Aorta (tissue), 5 donors: ENCODE results near the gene PXN. TPM values are rescaled to one million over a fixed set of nuclear protein-coding genes. Genes with fewer than 3 reads are reported as not detected.

ENCODE experiments used
- ATAC-seq: fragments of 200-7000 bp; cut with Tn5 transposase; one replicate; pipeline ENCODE4 v1.9.1; 2022; ENCODE audit warnings: moderate library complexity; ENCODE audit not compliant: low FRiP score
- DNase-seq, 2 donors: peaks; one replicate each; pipeline ENCODE4 v3.0.0-alpha.2; 2020
- H3K27ac ChIP-seq, 2 donors: one replicate each; pipeline ENCODE4 v1.5.1; 2013; ENCODE audit warnings: low read length in 2 of 2, mild to moderate bottlenecking in 2 of 2, moderate library complexity in 2 of 2, control low read depth in 1 of 2, inconsistent platforms in 1 of 2, low read depth in 1 of 2
- H3K27me3 ChIP-seq, 2 donors: one replicate each; pipeline ENCODE4 v1.6.1; 2013; ENCODE audit warnings: control low read depth in 1 of 2, low read length in 1 of 2, mild to moderate bottlenecking in 1 of 2, moderate library complexity in 1 of 2; ENCODE audit not compliant: insufficient read depth in 2 of 2, control insufficient read depth in 1 of 2
- H3K36me3 ChIP-seq, 2 donors: one replicate each; pipeline ENCODE4 v1.6.1; 2013; ENCODE audit warnings: control low read depth in 1 of 2, low read length in 1 of 2, mild to moderate bottlenecking in 1 of 2; ENCODE audit not compliant: insufficient read depth in 2 of 2, control insufficient read depth in 1 of 2
- H3K4me1 ChIP-seq, 2 donors: one replicate each; pipeline ENCODE4 v1.6.1; 2013; ENCODE audit warnings: low read length in 2 of 2, control low read depth in 1 of 2, mild to moderate bottlenecking in 1 of 2, moderate library complexity in 1 of 2; ENCODE audit not compliant: insufficient read depth in 2 of 2, control insufficient read depth in 1 of 2
- H3K4me3 ChIP-seq, 2 donors: one replicate each; pipeline ENCODE4 v1.5.1; 2013; ENCODE audit warnings: low read length in 2 of 2, control low read depth in 1 of 2, mild to moderate bottlenecking in 1 of 2
- H3K9me3 ChIP-seq: one replicate; pipeline ENCODE4 v1.6.1; 2013; ENCODE audit warnings: mild to moderate bottlenecking, low read length; ENCODE audit not compliant: control insufficient read depth
- WGBS, 2 donors: extraction: QIAGEN DNeasy Blood & Tissue Kit; methylation state at CpG; one replicate each; pipeline ENCODE4 v1.1.7; 2013; 5-methylcytosine and 5-hydroxymethylcytosine counted together
- intact Hi-C, 2 donors: fragments of 100-400 bp; cut with DNase I; formaldehyde crosslinking; loops; one replicate each; pipeline versions ENCODE4 v1.14.2 to v1.15.0; 2022
- polyA plus RNA-seq, 2 donors: library from polyadenylated mRNA; stranded (reverse); fragments of 200-250 nt; gene quantifications; one replicate each; pipeline ENCODE4 v1.2.3, GENCODE V29; 2013
- total RNA-seq, 2 donors: library from RNA; stranded (reverse); fragmentation: NEBNext Ultra II Directional; extraction: Animal tissue kit (Norgen Biotek cat#: 25700); gene quantifications; one replicate each; pipeline ENCODE4 v1.2.1, GENCODE V29; 2021
- donor health status: healthy with polysubstance abuse.
- donor health status: Bipolar disorder and iron deficiency.
- donor health status: DM: no; HTN: no; CAD: no.
- donor health status: DM: no; HTN: no; CAD: no.
- donor health status: DM: yes; HTN: yes; CAD: no.

Gene PXN
- total and polyA plus RNA-seq, 4 donors: 31.3 to 138 (median 95.3) TPM

DNA sequence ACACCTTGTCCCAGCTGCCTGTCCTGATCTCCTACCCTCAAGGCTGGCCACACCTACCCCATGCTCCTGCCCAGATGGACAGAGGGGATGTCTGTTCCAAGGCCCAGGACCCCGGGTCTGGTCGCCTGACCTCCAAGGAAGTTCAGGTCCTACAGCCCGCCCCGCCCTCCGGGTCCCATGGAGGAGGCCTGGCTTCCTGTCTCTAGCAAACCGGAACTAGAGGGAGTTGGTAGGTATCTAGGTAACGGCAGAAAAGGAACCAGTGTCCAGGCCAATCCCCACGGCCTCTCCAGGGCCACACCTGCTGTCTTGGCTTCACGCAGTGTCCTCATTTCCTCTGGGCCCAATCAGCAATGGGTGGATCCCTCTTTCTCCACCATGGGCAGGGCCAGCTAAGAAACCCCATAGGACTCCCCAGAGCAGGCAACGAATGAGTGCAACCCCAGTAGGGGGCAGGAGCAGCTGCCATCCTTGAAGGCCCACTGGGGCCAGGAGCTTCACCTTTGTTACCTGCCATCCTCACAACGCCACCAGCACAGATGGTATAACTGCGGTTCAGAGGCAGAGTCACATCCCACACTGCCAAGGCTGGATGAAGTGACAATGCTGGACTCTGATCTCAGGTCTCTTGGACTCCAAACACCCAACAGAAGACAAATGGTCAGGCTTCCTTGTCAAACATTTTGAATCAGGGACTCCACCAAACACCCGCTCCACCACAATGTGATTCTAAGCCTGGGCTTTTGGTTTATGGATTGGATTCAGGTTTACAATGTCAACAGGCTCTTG, 39.5 kb downstream of the PXN start:
- 84 to 85% methylated on average over 12 to 13 of the region's 13 CpGs for WGBS, 2 donors
- Histone ChIP-seq H3K4me1 (no peaks in the 10 kb centered on the region), H3K27ac (no peak overlapping the region), H3K4me3 (no peak overlapping the region), H3K9me3 (no peaks in the 10 kb centered on the region), H3K36me3 (peaks cover 0 to 11% of the 10 kb centered on the region in 2 donors), H3K27me3 (no peaks in the 10 kb centered on the region)
- intact Hi-C loops: no loop called here
- ATAC-seq: no peak
- peak in 1 of 2 donors; percentile 48 for DNase-seq

DNA sequence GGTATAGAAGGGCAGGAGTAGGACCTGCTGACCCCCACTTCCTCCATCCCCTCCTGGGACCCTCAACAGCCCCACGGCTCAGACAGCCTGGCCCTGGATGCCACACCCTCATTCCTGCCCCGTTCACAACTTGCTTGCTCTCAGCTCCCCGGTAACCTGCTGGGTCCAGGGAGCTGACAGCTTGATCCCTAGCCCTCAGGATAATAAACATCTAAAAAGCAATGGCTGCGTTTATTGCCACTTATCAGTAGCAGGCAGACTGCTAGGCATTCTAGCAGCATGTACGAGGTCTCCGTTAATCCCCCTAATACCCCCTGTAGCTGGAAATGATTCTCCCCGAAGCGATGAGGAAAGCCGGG, 40.4 kb downstream of the PXN start:
- Histone ChIP-seq H3K9me3 (no peaks in the 10 kb centered on the region), H3K27me3 (no peaks in the 10 kb centered on the region), H3K36me3 (peaks cover 0 to 11% of the 10 kb centered on the region in 2 donors), H3K27ac (no peak overlapping the region), H3K4me1 (no peaks in the 10 kb centered on the region), H3K4me3 (no peak overlapping the region)
- intact Hi-C loops: no loop called here
- 43 to 45% methylated on average over 9 of the region's 9 CpGs for WGBS, 2 donors
- no peak for DNase-seq
- ATAC-seq: no peak

DNA sequence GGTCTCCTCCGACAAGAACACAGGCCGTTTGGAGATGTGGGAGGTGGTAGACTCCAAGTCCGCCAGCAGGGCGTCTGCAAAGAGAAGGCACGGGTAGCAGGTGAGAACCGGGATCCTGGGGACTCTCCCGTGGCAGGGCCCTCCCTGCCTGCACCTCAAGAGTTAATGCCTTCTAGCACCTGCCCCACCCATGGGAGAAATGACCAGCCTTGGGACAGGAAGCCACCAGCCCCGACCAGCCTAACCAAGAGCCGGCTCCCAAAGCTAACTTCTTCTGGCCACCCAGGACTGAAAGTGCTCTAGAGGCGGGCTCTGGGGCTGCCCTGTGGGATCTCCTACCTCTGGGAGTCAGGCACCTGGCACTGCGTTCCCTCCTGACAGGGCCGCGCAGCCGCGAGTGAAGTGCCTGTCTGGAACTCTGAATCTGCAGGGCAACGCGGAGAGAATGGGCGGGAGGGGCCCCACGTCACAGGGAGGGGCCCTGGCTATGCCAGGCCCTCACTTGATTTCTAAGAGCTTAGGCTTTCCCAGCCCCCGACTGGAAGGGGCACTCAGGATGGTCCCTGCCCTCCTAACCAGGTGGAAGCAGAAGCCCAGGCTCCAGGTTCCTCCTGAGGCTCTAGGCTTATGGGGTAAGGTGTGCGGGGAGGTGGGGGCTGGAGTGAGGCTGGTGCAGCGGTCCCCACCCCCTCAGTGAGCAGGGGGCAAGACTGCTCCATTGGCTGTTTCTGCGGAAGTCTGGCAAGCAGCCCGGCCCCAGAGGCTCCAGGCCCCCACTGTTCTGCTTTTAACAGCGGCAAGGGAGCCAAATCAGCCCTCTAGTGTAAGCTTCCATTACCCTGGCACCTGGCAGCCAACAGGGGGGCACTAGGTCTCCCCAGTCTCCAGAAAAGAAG, 41.0 kb downstream of the PXN start:
- H3K9me3 ChIP-seq: no peaks in the 10 kb centered on the region
- ATAC-seq: no peak
- H3K4me1 ChIP-seq: no peaks in the 10 kb centered on the region
- H3K27ac ChIP-seq: no peak overlapping the region
- intact Hi-C loops: no loop called here
- DNase-seq: peak in 1 of 2 donors; percentile 68
- peaks cover 0 to 12% of the 10 kb centered on the region in 2 donors for H3K36me3 ChIP-seq
- WGBS, 2 donors: 25 to 28% methylated on average over 24 to 25 of the region's 25 CpGs
- no peak overlapping the region for H3K4me3 ChIP-seq
- no peaks in the 10 kb centered on the region for H3K27me3 ChIP-seq

DNA sequence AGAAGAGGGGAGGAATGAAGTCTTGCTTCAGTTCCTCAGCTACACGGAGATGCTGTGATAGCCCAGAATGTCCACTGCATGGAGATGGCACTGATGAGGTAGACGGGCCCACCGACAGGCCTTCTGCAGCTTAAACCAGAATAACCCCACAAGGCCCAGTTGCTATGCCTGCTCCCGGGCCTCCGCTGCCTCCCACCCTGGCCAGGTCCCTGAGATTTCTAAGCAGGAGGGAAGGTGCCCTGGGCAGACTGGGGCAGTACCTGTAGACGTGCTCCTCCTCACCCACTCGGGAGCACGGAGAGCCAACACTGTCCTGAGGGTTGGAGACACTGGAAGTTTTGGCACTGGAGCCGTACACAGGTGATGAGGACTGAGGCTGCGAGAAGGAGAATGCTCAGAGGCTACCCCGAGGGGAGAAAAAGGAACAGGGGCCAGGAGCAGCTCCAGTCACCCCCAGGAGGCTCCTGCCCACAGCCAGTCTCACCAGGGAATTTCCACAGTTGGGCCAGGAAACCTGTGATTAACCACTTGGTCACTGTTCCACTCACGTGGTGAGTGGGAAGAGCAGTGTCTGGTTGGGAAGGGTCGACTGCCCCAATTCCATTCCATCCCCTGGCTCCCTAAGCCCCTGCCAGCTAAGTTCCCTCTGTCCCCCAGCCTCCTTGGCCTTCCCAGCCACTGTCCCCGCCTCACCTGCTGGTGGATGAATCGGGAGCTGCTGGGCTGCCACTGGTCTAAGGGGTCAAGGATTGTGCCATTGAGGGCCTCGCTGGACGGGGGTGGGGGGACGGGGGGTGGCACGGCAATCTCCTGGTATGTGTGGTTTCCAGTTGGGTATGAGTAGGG, 41.8 kb downstream of the PXN start:
- peaks cover 0 to 16% of the 10 kb centered on the region in 2 donors for H3K36me3 ChIP-seq
- intact Hi-C loops: no loop called here
- DNase-seq: no peak
- no peak overlapping the region for H3K27ac ChIP-seq
- H3K27me3 ChIP-seq: no peaks in the 10 kb centered on the region
- H3K9me3 ChIP-seq: no peaks in the 10 kb centered on the region
- H3K4me1 ChIP-seq: no peaks in the 10 kb centered on the region
- no peak overlapping the region for H3K4me3 ChIP-seq
- WGBS, 2 donors: 82 to 85% methylated on average over 19 of the region's 19 CpGs
- ATAC-seq: no peak

DNA sequence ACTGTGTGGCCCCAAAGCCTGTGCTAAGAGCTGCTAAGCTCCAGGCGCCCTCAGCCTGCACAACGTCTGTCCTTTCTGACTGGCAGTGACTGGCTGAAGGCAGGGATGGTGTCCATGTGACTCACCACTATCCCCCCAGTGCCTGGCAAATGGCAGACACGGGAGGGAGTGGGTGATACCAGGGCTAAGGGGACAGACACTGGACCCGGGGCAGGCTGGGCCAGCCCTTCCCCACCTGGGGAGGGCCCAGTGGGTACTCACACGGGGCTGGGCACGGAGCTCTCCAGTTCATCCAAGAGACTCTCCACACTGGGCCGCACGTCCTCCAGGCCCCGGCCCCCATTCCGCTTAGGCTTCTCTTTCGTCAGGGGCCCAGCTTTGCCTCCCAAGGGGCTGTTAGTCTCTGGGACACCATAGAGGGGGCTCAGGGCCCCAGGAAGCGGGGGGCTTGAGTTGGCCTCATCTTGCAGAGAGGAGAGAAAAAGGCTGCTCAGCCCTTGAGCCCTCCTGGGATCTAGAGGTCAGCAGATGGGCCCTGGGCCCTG, 43.2 kb downstream of the PXN start:
- ATAC-seq: no peak
- no peaks in the 10 kb centered on the region for H3K4me1 ChIP-seq
- H3K27ac ChIP-seq: no peak overlapping the region
- H3K4me3 ChIP-seq: no peak overlapping the region
- no peaks in the 10 kb centered on the region for H3K27me3 ChIP-seq
- H3K36me3 ChIP-seq: peaks cover 0 to 16% of the 10 kb centered on the region in 2 donors
- 84 to 86% methylated on average over 11 to 12 of the region's 12 CpGs for WGBS, 2 donors
- intact Hi-C loops: no loop called here
- H3K9me3 ChIP-seq: no peaks in the 10 kb centered on the region
- no peak for DNase-seq

DNA sequence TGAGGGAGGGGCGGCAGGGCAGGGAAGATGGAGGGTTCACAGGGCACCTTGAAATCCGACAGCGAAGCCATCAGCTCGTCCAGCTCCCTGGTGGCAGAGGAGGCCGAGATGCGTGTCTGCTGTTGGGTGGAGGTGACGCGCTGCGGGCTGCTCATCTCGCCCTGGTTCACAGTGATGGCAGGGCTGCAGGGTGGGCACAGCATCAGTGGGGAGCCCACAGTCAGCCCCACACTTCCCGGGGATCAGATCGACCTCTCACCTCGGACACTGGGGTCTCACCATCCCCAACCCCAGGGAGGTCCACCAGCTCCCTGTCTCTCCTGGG, 44.0 kb downstream of the PXN start:
- no peaks in the 10 kb centered on the region for H3K4me1 ChIP-seq
- 92 to 93% methylated on average over 13 of the region's 13 CpGs for WGBS, 2 donors
- H3K27ac ChIP-seq: no peak overlapping the region
- DNase-seq: no peak
- no peak for ATAC-seq
- intact Hi-C loops: no loop called here
- H3K36me3 ChIP-seq: peaks cover 0 to 16% of the 10 kb centered on the region in 2 donors
- no peaks in the 10 kb centered on the region for H3K9me3 ChIP-seq
- no peaks in the 10 kb centered on the region for H3K27me3 ChIP-seq
- no peak overlapping the region for H3K4me3 ChIP-seq

DNA sequence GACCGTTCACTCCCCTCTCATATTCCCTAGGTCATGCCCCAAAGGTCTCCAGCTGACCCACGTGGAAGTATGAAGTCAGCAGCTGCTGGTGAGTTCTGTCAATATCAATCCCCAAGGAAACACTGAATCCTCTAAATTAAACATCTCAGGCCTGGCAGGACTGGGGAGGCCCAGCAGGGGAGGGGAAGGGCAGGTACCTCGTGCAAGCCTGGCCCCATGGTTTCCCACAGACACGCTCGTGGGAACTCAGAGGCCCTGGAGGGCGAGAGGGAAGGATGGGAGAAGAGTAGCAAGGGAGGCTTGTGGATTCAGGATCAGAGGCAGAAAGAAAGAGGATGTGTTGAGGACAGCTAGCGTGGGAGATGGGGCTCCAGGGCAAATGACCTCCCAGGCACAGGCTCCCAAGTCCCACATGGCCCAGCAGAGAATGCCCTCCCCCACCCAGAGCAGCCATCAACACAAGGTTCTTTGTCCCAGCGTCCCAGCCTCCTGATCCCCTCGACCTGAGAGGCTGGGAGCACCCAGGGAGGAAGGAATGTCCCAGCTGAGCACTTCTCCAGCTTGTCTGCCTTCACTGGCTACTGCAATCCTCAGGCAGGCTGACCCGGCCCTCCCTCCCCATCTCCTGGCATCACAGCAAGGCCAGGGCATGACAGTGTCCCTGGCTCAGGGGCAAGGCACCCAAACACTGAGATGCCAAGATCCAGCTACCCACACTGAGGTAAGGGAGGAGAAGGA, 44.5 kb downstream of the PXN start:
- Histone ChIP-seq H3K36me3 (peaks cover 0 to 17% of the 10 kb centered on the region in 2 donors), H3K4me1 (no peaks in the 10 kb centered on the region), H3K9me3 (no peaks in the 10 kb centered on the region), H3K4me3 (no peak overlapping the region), H3K27ac (no peak overlapping the region), H3K27me3 (no peaks in the 10 kb centered on the region)
- WGBS, 2 donors: 60 to 63% methylated on average over 10 of the region's 10 CpGs
- ATAC-seq (no peak), DNase-seq (no peak)
- intact Hi-C loops: no loop called here
